GM21576 (cell line): ENCODE data around the gene DIAPH2.

Experiments used
- ATAC-seq: cut with Tn5 transposase; IDR thresholded peaks from one replicate; pipeline ENCODE4 v1.9.1; 2021; ENCODE audit warnings: mild to moderate bottlenecking, moderate library complexity; ENCODE audit not compliant: unreplicated experiment

The DIAPH2 gene

GRCh38 chrX:96924581-96924980 is 239.9 kb downstream of the DIAPH2 start:
- ATAC-seq = no peak

GRCh38 chrX:96929036-96929435 is 244.4 kb downstream of the DIAPH2 start:
- no peak for ATAC-seq

GRCh38 chrX:96957718-96958117 is 273.1 kb downstream of the DIAPH2 start:
- ATAC-seq = no peak

- no peak for ATAC-seq
Measured at GRCh38 chrX:96971812-96972211, 287.2 kb downstream of the DIAPH2 start.

GRCh38 chrX:96978906-96979305 is 294.3 kb downstream of the DIAPH2 start:
- ATAC-seq = no peak

GRCh38 chrX:96979766-96980165 is 295.1 kb downstream of the DIAPH2 start:
- ATAC-seq = no peak

- no peak for ATAC-seq
Measured at GRCh38 chrX:96982161-96982560, 297.5 kb downstream of the DIAPH2 start.

- no peak for ATAC-seq
Measured at GRCh38 chrX:96984538-96984937, 299.9 kb downstream of the DIAPH2 start.

- no peak for ATAC-seq
Measured at GRCh38 chrX:96985046-96985445, 300.4 kb downstream of the DIAPH2 start.

- ATAC-seq = no peak
Measured at GRCh38 chrX:96987228-96987627, 302.6 kb downstream of the DIAPH2 start.

GRCh38 chrX:96989830-96990571 is 305.4 kb downstream of the DIAPH2 start:
- ATAC-seq = no peak

GRCh38 chrX:96994093-96994492 is 309.5 kb downstream of the DIAPH2 start:
- no peak for ATAC-seq

- ATAC-seq = no peak
Measured at GRCh38 chrX:96997196-96997595, 312.6 kb downstream of the DIAPH2 start.

- no peak for ATAC-seq
Measured at GRCh38 chrX:97000682-97001368, 316.2 kb downstream of the DIAPH2 start.

GRCh38 chrX:97006167-97006566 is 321.5 kb downstream of the DIAPH2 start:
- no peak for ATAC-seq

- ATAC-seq = no peak
Measured at GRCh38 chrX:97009391-97009790, 324.7 kb downstream of the DIAPH2 start.

- ATAC-seq = no peak
Measured at GRCh38 chrX:97011540-97011939, 326.9 kb downstream of the DIAPH2 start.

GRCh38 chrX:97016106-97016505 is 331.5 kb downstream of the DIAPH2 start:
- ATAC-seq = no peak

GRCh38 chrX:97021680-97022079 is 337.0 kb downstream of the DIAPH2 start:
- no peak for ATAC-seq

- ATAC-seq = no peak
Measured at GRCh38 chrX:97026406-97026805, 341.8 kb downstream of the DIAPH2 start.

GRCh38 chrX:97027384-97027922 is 342.8 kb downstream of the DIAPH2 start:
- ATAC-seq = no peak

- ATAC-seq = no peak
Measured at GRCh38 chrX:97030463-97030862, 345.8 kb downstream of the DIAPH2 start.
